Breast epithelium (tissue), 3 donors: ENCODE data around the gene RIT2.

ENCODE experiments used
- CTCF ChIP-seq, 3 donors: fragments of 450-650 bp; IDR thresholded peaks; one replicate each; pipeline ENCODE4 v1.5.1; 2016 to 2017; ENCODE audit warnings: antibody characterized with exemption in 3 of 3, mild to moderate bottlenecking in 3 of 3, moderate library complexity in 3 of 3
- POLR2A ChIP-seq: fragments of 450-650 bp; IDR thresholded peaks from one replicate; pipeline ENCODE4 v1.6.1; 2016; ENCODE audit warnings: antibody characterized with exemption, mild to moderate bottlenecking, moderate library complexity
- POLR2AphosphoS5 ChIP-seq, 3 donors: sonication (generic); formaldehyde crosslinking; IDR thresholded peaks; one replicate each; pipeline ENCODE4 v1.6.1; 2017; ENCODE audit warnings: antibody characterized with exemption in 3 of 3

GRCh38 chr18:42807887-42808286, 307.6 kb downstream of the RIT2 start:
- TF ChIP-seq CTCF (IDR thresholded peaks at IDR 0.05): no peak
- no peak for TF ChIP-seq POLR2A
- TF ChIP-seq POLR2AphosphoS5 (IDR thresholded peaks at IDR 0.05): no peak
